ENCODE measurements around the gene NDUFA8.

The NDUFA8 gene

DNA sequence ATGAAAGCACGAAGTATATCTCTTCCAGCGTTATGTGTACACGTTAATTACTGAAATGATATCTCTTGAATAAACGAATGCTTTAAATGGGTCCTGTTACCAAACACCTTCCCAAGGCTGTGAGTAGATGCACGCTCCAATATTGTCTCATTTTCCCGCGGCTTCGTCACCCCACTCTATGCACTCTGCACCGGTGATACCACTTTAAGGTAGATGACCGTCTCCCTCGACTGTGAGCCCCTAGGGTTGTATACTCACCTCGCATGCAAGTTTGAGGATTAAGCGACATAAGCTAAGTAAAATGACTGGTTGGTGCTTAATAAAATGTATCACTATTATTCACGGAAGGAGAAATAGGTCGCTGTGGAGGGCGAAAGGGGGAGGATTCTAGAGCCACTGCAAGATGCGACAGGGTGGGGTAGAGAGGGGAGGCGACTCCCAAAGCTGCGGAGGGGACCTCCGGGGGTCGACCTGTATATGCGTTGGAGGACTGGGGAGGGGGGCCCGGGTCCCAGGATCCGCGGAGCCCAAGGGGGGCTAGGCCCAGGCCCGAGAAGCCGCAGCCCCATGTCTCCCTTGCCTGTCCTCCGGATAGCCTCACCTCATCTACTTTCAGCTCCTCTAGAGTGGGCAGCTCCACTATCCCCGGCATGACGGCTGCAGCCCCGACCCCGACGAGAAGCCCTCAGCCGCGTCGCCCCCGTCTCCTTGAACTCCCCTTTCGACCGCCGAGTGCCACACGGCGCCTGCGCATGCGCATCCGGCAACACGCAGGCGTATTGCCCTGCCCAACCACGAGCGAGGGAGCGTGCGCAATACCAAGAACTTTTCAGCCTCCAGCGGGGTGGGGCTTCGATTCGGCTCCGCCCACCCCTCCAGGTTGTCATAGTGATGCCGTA is at the start of gene NDUFA8, which contains the start of gene MORN5:
NDUFA8 (minus strand) TSS at position 754 of the 899 bp plus-strand sequence; CDS start at position 652, 102 bp downstream.
MORN5 (plus strand) TSS at position 883 of the 899 bp plus-strand sequence. CDS start 65 bp downstream, outside the sequence.
- H3K36me3 Mint-ChIP-seq (ENCODE audit: low read depth): peaks cover 15% of the 10 kb centered on the region
- H3K4me1 Mint-ChIP-seq (ENCODE audit: low read depth): peaks cover 39% of the 10 kb centered on the region
- H3K27ac Mint-ChIP-seq: peak within 1 kb of the TSS; percentile 98
- peaks cover 6% of the 10 kb centered on the region for H3K9me3 Mint-ChIP-seq
- peak within 1 kb of the TSS; percentile 98 for H3K4me3 Mint-ChIP-seq
- H3K27me3 Mint-ChIP-seq: peaks cover 14% of the 10 kb centered on the region
- DNase-seq: peak; percentile 97

DNA sequence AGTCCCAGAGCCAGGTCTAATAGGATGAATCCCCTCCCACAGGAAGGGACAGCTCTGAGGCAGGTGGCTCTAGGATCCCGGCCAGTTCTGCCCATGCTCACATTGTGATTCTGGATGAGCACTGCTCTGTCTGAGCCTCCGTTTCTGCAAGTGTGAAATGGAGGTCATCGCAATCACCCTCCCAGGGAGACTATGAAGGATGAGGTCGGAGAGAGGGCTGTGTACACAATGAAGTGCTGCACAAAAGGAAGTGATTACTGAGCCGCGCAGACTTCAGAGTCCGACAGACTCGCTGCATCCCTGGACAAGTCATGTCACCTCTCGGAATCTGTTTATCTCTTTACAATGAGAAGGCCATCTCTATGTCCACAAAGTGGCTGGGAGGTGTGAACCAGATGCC is 47.5 kb upstream of the NDUFA8 start:
- Mint-ChIP-seq H3K27ac (no peak overlapping the region), H3K36me3 (ENCODE audit: low read depth) (no peaks in the 10 kb centered on the region), H3K4me3 (no peak overlapping the region), H3K4me1 (ENCODE audit: low read depth) (no peaks in the 10 kb centered on the region), H3K9me3 (no peaks in the 10 kb centered on the region), H3K27me3 (peaks cover 40% of the 10 kb centered on the region)
- no peak for DNase-seq

- Mint-ChIP-seq H3K36me3 (ENCODE audit: low read depth) (no peaks in the 10 kb centered on the region), H3K27me3 (peaks cover 33% of the 10 kb centered on the region), H3K9me3 (no peaks in the 10 kb centered on the region), H3K4me1 (ENCODE audit: low read depth) (no peaks in the 10 kb centered on the region), H3K27ac (no peak overlapping the region), H3K4me3 (no peak overlapping the region)
- no peak for DNase-seq
Measured at GRCh38 chr9:122206118-122207046, 46.8 kb upstream of the NDUFA8 start.

GRCh38 chr9:122205176-122205575 is 45.6 kb upstream of the NDUFA8 start:
- Mint-ChIP-seq H3K36me3 (ENCODE audit: low read depth) (no peaks in the 10 kb centered on the region), H3K9me3 (no peaks in the 10 kb centered on the region), H3K27me3 (peaks cover 23% of the 10 kb centered on the region), H3K4me3 (no peak overlapping the region), H3K4me1 (ENCODE audit: low read depth) (no peaks in the 10 kb centered on the region), H3K27ac (no peak overlapping the region)
- no peak for DNase-seq

DNA sequence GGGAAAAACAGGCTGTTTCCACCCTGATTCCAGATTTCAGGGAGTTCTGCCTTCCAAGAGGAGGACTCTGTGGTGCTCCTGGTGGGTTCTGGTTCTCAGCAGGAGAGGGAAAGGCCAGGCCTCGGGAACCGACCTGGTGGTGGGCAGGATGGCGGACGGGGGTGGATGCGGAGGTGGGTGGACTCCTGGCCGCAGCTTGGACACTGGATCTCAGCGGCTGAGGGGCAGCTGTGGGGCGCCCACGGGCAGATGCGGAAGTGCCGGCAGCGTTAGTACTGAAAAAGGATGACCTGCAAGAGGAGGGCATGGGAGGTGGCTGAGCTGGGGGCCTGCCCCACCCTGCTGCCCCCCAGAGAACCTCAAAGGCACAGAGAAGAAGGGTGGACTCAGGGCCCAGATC is 44.9 kb upstream of the NDUFA8 start:
- no peak for DNase-seq
- Mint-ChIP-seq H3K36me3 (ENCODE audit: low read depth) (no peaks in the 10 kb centered on the region), H3K9me3 (no peaks in the 10 kb centered on the region), H3K27ac (no peak overlapping the region), H3K4me3 (no peak overlapping the region), H3K4me1 (ENCODE audit: low read depth) (no peaks in the 10 kb centered on the region), H3K27me3 (peaks cover 18% of the 10 kb centered on the region)

DNA sequence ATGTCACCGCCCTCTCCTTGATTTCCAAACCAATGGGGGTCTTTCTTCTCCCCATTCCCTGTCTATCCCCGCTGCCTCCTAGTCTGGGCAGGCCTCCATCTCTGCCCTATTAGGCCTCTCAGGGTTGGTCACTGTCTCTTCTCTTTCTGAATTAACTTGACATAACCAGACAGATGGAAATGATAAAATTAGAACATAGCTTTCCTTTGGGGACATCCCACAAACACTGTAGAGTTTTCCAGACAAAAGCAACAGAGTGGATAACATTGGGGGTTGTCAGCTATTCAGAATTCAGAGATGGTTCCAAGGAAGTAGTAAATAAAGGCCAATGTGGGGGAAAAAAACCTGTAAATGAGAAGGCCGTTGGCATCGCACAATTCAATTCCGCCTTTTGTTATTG is 44.5 kb upstream of the NDUFA8 start:
- DNase-seq: no peak
- no peak overlapping the region for H3K27ac Mint-ChIP-seq
- no peaks in the 10 kb centered on the region for H3K4me1 Mint-ChIP-seq (ENCODE audit: low read depth)
- H3K36me3 Mint-ChIP-seq (ENCODE audit: low read depth): no peaks in the 10 kb centered on the region
- H3K9me3 Mint-ChIP-seq: no peaks in the 10 kb centered on the region
- peaks cover 14% of the 10 kb centered on the region for H3K27me3 Mint-ChIP-seq
- no peak overlapping the region for H3K4me3 Mint-ChIP-seq

DNA sequence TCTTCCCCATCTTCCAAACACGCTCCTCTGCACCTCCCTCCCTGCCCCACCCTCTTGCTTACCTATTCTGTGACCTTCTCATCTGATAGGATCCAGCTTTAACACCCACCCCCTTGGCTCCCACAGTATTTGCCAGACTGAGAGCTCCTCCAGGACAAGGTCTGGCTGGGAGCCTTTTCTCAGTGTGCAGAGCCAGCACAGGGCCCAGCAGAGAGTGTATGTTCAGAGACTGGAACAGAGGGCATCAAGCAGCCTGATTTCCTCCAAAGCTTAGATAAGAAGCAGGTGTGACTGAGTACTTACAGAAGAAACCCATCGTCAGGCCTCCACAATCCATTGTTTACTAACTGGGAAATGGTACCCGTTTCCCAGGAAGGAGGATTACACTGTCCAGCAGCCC is 42.5 kb upstream of the NDUFA8 start:
- H3K9me3 Mint-ChIP-seq: no peaks in the 10 kb centered on the region
- no peaks in the 10 kb centered on the region for H3K4me1 Mint-ChIP-seq (ENCODE audit: low read depth)
- peaks cover 4% of the 10 kb centered on the region for H3K27me3 Mint-ChIP-seq
- no peaks in the 10 kb centered on the region for H3K36me3 Mint-ChIP-seq (ENCODE audit: low read depth)
- no peak overlapping the region for H3K27ac Mint-ChIP-seq
- H3K4me3 Mint-ChIP-seq: no peak overlapping the region
- no peak for DNase-seq

DNA sequence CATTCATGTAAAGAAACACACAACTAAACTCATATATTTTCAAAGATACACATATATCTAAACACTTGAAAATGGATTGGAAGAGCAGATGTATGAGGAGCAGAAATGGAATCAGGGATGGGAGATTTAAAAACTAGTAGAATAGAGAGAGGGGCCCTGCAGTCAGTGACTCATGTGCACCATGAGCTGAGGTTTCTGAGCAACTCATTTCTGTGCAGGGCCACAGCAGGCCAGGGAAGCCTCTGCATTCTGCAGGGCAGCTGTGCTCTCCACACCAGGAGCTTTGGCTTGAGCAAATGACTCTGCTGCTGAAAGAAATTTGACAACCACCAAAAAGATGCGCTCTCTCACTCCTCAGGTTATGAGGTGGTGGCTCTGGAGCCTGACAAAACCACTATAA is 42.1 kb upstream of the NDUFA8 start:
- H3K9me3 Mint-ChIP-seq: no peaks in the 10 kb centered on the region
- H3K27me3 Mint-ChIP-seq: peaks cover 6% of the 10 kb centered on the region
- no peaks in the 10 kb centered on the region for H3K4me1 Mint-ChIP-seq (ENCODE audit: low read depth)
- no peaks in the 10 kb centered on the region for H3K36me3 Mint-ChIP-seq (ENCODE audit: low read depth)
- no peak overlapping the region for H3K27ac Mint-ChIP-seq
- no peak for DNase-seq
- no peak overlapping the region for H3K4me3 Mint-ChIP-seq

DNA sequence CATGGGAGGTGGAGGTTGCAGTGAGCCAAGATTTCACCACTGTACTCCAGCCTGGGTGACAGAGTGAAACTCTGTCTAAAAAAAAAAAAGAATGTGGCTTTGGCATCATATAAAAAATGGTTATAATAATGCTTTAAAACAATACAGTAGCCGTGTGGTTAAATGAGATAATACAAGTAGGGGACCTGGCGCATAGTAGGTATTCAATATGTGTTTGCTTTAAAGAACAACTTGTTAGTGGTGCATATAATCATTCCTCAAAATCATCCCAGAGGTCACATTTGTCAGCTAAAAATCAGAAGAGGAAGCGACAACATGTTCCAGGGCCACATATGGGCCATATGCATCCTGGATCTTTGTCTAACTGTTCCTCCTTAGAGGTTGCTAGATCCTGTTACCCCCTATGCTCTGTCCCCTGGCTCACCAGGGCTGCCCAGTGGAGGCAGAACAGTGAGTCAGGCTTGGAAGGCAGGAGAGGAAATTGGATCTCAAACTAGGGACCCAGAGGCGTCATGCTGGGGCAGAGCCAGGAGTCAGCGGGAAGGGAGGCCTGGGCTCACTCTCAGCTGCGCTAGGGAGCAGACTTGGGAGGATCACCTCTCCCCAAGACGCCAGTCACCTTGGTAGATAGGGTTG is 41.5 kb upstream of the NDUFA8 start:
- H3K27me3 Mint-ChIP-seq: peaks cover 5% of the 10 kb centered on the region
- no peak for DNase-seq
- H3K4me1 Mint-ChIP-seq (ENCODE audit: low read depth): no peaks in the 10 kb centered on the region
- H3K4me3 Mint-ChIP-seq: no peak overlapping the region
- no peaks in the 10 kb centered on the region for H3K36me3 Mint-ChIP-seq (ENCODE audit: low read depth)
- no peaks in the 10 kb centered on the region for H3K9me3 Mint-ChIP-seq
- H3K27ac Mint-ChIP-seq: no peak overlapping the region

DNA sequence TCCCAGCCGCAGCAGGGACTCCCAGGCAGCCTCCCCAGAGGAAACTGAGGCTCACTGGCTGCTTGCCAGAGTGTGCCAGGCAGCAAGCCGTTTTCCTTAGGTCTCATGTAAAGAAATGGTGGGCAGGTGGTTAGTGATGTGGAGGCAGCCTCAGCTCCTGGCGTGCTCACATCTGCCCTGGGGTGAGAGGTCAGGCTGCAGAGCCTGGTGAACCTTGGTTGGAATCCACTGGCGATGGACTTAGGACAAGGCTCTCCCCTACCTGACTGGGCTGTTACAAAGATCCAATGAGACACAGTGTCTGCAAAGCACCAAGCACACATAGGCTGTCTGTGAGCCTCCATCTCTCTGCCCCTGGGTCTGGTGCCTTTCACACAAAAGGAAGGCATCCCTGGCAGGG is 38.3 kb upstream of the NDUFA8 start:
- H3K36me3 Mint-ChIP-seq (ENCODE audit: low read depth): no peaks in the 10 kb centered on the region
- no peak for DNase-seq
- H3K4me1 Mint-ChIP-seq (ENCODE audit: low read depth): no peaks in the 10 kb centered on the region
- H3K27ac Mint-ChIP-seq: no peak overlapping the region
- H3K9me3 Mint-ChIP-seq: no peaks in the 10 kb centered on the region
- peaks cover 7% of the 10 kb centered on the region for H3K27me3 Mint-ChIP-seq
- H3K4me3 Mint-ChIP-seq: no peak overlapping the region

GRCh38 chr9:122197426-122197825 is 37.8 kb upstream of the NDUFA8 start:
- DNase-seq: no peak
- Mint-ChIP-seq H3K36me3 (ENCODE audit: low read depth) (no peaks in the 10 kb centered on the region), H3K4me1 (ENCODE audit: low read depth) (no peaks in the 10 kb centered on the region), H3K9me3 (no peaks in the 10 kb centered on the region), H3K27me3 (peaks cover 7% of the 10 kb centered on the region), H3K27ac (no peak overlapping the region), H3K4me3 (no peak overlapping the region)

DNA sequence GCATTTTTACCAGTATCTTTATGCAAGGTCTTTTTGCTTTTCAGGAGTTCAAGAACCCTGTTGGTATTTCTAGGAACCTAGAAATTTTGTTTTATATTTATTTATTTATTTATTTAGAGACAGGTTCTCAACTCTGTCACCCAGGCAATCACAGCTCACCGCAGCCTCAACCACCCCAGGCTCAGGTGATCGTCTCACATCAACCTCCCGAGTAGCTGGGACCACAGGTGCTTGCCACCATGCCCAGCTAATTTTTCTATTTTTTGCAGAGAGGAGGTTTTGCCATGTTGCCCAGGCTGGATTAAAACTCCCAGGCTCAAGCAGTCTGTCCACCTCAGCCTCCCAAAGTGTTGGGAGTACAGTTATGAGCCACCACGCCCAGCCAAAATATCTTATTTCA is 36.3 kb upstream of the NDUFA8 start:
- H3K4me3 Mint-ChIP-seq: no peak overlapping the region
- DNase-seq: no peak
- no peaks in the 10 kb centered on the region for H3K4me1 Mint-ChIP-seq (ENCODE audit: low read depth)
- no peaks in the 10 kb centered on the region for H3K36me3 Mint-ChIP-seq (ENCODE audit: low read depth)
- H3K27ac Mint-ChIP-seq: no peak overlapping the region
- no peaks in the 10 kb centered on the region for H3K9me3 Mint-ChIP-seq
- peaks cover 7% of the 10 kb centered on the region for H3K27me3 Mint-ChIP-seq

GRCh38 chr9:122193651-122194050 is 34.1 kb upstream of the NDUFA8 start:
- no peak overlapping the region for H3K27ac Mint-ChIP-seq
- peaks cover 7% of the 10 kb centered on the region for H3K27me3 Mint-ChIP-seq
- no peaks in the 10 kb centered on the region for H3K36me3 Mint-ChIP-seq (ENCODE audit: low read depth)
- no peaks in the 10 kb centered on the region for H3K4me1 Mint-ChIP-seq (ENCODE audit: low read depth)
- DNase-seq: no peak
- H3K4me3 Mint-ChIP-seq: no peak overlapping the region
- no peaks in the 10 kb centered on the region for H3K9me3 Mint-ChIP-seq

GRCh38 chr9:122192914-122193525 is 33.4 kb upstream of the NDUFA8 start:
- DNase-seq: no peak
- Mint-ChIP-seq H3K27me3 (peaks cover 7% of the 10 kb centered on the region), H3K9me3 (no peaks in the 10 kb centered on the region), H3K27ac (no peak overlapping the region), H3K4me1 (ENCODE audit: low read depth) (no peaks in the 10 kb centered on the region), H3K36me3 (ENCODE audit: low read depth) (no peaks in the 10 kb centered on the region), H3K4me3 (no peak overlapping the region)
